ENCODE results near the gene RHOV. TPM values are rescaled to one million over a fixed set of nuclear protein-coding genes. Genes with fewer than 3 reads are reported as not detected.
A peak's percentile ranks its signal among the peaks of the same experiment; 100 is the strongest.

Gene RHOV
- polyA plus RNA-seq, 1 donor (not counting 4 experiments of a cell fraction or from before 2014, with no cell fraction given) = 7.1 TPM

DNA sequence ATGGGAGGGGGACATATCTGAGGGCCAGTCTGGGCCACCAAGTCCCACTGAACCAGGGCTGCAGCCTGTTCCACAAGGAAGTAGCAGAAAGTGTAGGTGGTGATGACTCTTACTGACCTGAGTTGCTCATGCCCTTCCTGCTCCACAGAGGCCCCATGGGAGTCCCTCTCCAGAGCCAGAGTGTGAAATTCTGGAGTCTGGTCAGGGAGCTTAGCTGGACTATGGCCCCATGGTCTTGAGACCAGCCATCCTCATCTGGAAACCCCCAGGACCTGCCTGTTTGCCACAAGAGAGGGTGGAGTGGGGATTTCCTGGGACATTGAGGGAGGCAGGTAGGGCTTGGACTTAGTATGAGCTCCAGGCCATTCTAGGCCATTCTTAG lies 27.2 kb downstream of the RHOV start:
- FAIRE-seq = no peak
- H3K79me2 ChIP-seq (ENCODE audit: control insufficient read depth, insufficient read depth, low read length) = peaks cover 68% of the 10 kb centered on the region
- H3K9me3 ChIP-seq (ENCODE audit: control insufficient read depth, low read depth, low read length) = no peaks in the 10 kb centered on the region
- TF ChIP-seq, protein P1, sequence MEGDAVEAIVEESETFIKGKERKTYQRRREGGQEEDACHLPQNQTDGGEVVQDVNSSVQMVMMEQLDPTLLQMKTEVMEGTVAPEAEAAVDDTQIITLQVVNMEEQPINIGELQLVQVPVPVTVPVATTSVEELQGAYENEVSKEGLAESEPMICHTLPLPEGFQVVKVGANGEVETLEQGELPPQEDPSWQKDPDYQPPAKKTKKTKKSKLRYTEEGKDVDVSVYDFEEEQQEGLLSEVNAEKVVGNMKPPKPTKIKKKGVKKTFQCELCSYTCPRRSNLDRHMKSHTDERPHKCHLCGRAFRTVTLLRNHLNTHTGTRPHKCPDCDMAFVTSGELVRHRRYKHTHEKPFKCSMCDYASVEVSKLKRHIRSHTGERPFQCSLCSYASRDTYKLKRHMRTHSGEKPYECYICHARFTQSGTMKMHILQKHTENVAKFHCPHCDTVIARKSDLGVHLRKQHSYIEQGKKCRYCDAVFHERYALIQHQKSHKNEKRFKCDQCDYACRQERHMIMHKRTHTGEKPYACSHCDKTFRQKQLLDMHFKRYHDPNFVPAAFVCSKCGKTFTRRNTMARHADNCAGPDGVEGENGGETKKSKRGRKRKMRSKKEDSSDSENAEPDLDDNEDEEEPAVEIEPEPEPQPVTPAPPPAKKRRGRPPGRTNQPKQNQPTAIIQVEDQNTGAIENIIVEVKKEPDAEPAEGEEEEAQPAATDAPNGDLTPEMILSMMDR (optimal IDR thresholded peaks at IDR 0.05 in 1 of 3, IDR thresholded peaks at IDR 0.05 in 1 of 3, conservative IDR thresholded peaks at IDR 0.05 in 1 of 3; ENCODE audit: extremely low read depth in 1 of 3, insufficient read depth in 2 of 3, low read length in 3 of 3) = no peak
- no peak for TF ChIP-seq EZH2 (IDR thresholded peaks at IDR 0.05; ENCODE audit: low read length)
- peak overlapping the region; percentile 92 for H3K27ac ChIP-seq (ENCODE audit: control insufficient read depth, insufficient read depth, low read length)
- peak overlapping the region; percentile 85 for H3K9ac ChIP-seq (ENCODE audit: control insufficient read depth, extremely low read depth, insufficient read depth, low read length)
- no peak overlapping the region for H2AFZ ChIP-seq (ENCODE audit: control insufficient read depth, low read length)
- DNase-seq (ENCODE audit: low read depth, low spot score) = no peak
- peak overlapping the region; percentile 79 to 99 (median 95) for H3K4me3 ChIP-seq (ENCODE audit: control insufficient read depth in 2 of 3, extremely low read depth in 1 of 3, insufficient read depth in 2 of 3, low read depth in 1 of 3, low read length in 3 of 3)
- peaks cover 21% of the 10 kb centered on the region for H4K20me1 ChIP-seq (ENCODE audit: control insufficient read depth, extremely low read depth, insufficient read depth, low read length)
- peak overlapping the region; percentile 97 for H3K4me2 ChIP-seq (ENCODE audit: control insufficient read depth, extremely low read depth, insufficient read depth, low read depth, low read length)
- dilution Hi-C loops (cut with MboI; ENCODE audit: extremely low pct_ligation_motif_present, low sequenced_read_pairs) = no loop called here
- no peaks in the 10 kb centered on the region for H3K27me3 ChIP-seq (ENCODE audit: control insufficient read depth, extremely low read depth, insufficient read depth, low read length)
- peaks cover 4% of the 10 kb centered on the region for H3K9me1 ChIP-seq (ENCODE audit: control insufficient read depth, extremely low read depth, insufficient read depth, low read length)
- peaks cover 41% of the 10 kb centered on the region for H3K4me1 ChIP-seq (ENCODE audit: control insufficient read depth, extremely low read depth, insufficient read depth, low read length)
- H3K36me3 ChIP-seq (ENCODE audit: control insufficient read depth in 2 of 2, extremely low read depth in 1 of 2, insufficient read depth in 2 of 2, low read length in 2 of 2) = peaks cover 13 to 29% of the 10 kb centered on the region in 2 experiments

GRCh38 chr15:40845511-40846284 lies 28.3 kb downstream of the RHOV start:
- dilution Hi-C loops (cut with MboI; ENCODE audit: extremely low pct_ligation_motif_present, low sequenced_read_pairs) = no loop called here
- Histone ChIP-seq H3K4me2 (ENCODE audit: control insufficient read depth, extremely low read depth, insufficient read depth, low read depth, low read length) (peak overlapping the region; percentile 97), H3K4me3 (ENCODE audit: control insufficient read depth in 2 of 3, extremely low read depth in 1 of 3, insufficient read depth in 2 of 3, low read depth in 1 of 3, low read length in 3 of 3) (peak overlapping the region; percentile 79 to 99 (median 95)), H3K4me1 (ENCODE audit: control insufficient read depth, extremely low read depth, insufficient read depth, low read length) (peaks cover 42% of the 10 kb centered on the region), H3K36me3 (ENCODE audit: control insufficient read depth in 2 of 2, extremely low read depth in 1 of 2, insufficient read depth in 2 of 2, low read length in 2 of 2) (peaks cover 8 to 26% of the 10 kb centered on the region in 2 experiments), H3K9me1 (ENCODE audit: control insufficient read depth, extremely low read depth, insufficient read depth, low read length) (peaks cover 4% of the 10 kb centered on the region), H2AFZ (ENCODE audit: control insufficient read depth, low read length) (no peak overlapping the region), H3K27me3 (ENCODE audit: control insufficient read depth, extremely low read depth, insufficient read depth, low read length) (no peaks in the 10 kb centered on the region), H3K79me2 (ENCODE audit: control insufficient read depth, insufficient read depth, low read length) (peaks cover 59% of the 10 kb centered on the region), H4K20me1 (ENCODE audit: control insufficient read depth, extremely low read depth, insufficient read depth, low read length) (peaks cover 21% of the 10 kb centered on the region), H3K27ac (ENCODE audit: control insufficient read depth, insufficient read depth, low read length) (peak overlapping the region; percentile 92), H3K9ac (ENCODE audit: control insufficient read depth, extremely low read depth, insufficient read depth, low read length) (peak overlapping the region; percentile 85), H3K9me3 (ENCODE audit: control insufficient read depth, low read depth, low read length) (no peaks in the 10 kb centered on the region)
- FAIRE-seq (peak; percentile 96), DNase-seq (ENCODE audit: low read depth, low spot score) (peak; percentile 89)
- TF ChIP-seq, protein P1 (optimal IDR thresholded peaks at IDR 0.05 in 1 of 3, IDR thresholded peaks at IDR 0.05 in 1 of 3, conservative IDR thresholded peaks at IDR 0.05 in 1 of 3; ENCODE audit: extremely low read depth in 1 of 3, insufficient read depth in 2 of 3, low read length in 3 of 3) = no peak
- no peak for TF ChIP-seq EZH2 (IDR thresholded peaks at IDR 0.05; ENCODE audit: low read length)

All from keratinocyte (primary cell).